OCI-LY1 (cell line): ENCODE data around the gene CASS4.

Experiments used
- H2AFZ ChIP-seq: fragments of 200-600 bp; sonication (generic), shearing (Covaris generic); 2 replicates; pipeline ENCODE4 v1.6.0; 2014; ENCODE audit warnings: antibody characterized with exemption, mild to moderate bottlenecking, low read length
- H3F3A ChIP-seq: fragments of 200-600 bp; sonication (generic), shearing (Covaris generic); 2 replicates; pipeline ENCODE4 v1.6.0; 2014; ENCODE audit warnings: mild to moderate bottlenecking, antibody characterized with exemption, low read length, moderate library complexity; ENCODE audit not compliant: insufficient read depth
- H3K27ac ChIP-seq: fragments of 200-600 bp; sonication (generic); 2 replicates; pipeline ENCODE4 v1.5.1; 2014; ENCODE audit warnings: low read length, mixed run types, mild to moderate bottlenecking, low read depth; ENCODE audit not compliant: poor library complexity, severe bottlenecking
- H3K27me3 ChIP-seq: fragments of 200-600 bp; sonication (generic); 2 replicates; pipeline ENCODE4 v1.6.0; 2014; ENCODE audit warnings: antibody characterized with exemption, mild to moderate bottlenecking, low read length, moderate library complexity; ENCODE audit not compliant: insufficient read depth
- H3K36me3 ChIP-seq: fragments of 200-600 bp; sonication (generic); 2 replicates; pipeline ENCODE4 v1.6.1; 2014; ENCODE audit warnings: mild to moderate bottlenecking, antibody characterized with exemption, low read length, moderate library complexity, mixed read lengths; ENCODE audit not compliant: insufficient read depth
- H3K4me1 ChIP-seq: fragments of 200-600 bp; sonication (generic); 2 replicates; pipeline ENCODE4 v1.5.1; 2014; ENCODE audit warnings: mild to moderate bottlenecking, low read length, moderate library complexity; ENCODE audit not compliant: insufficient read depth, severe bottlenecking
- H3K4me2 ChIP-seq: fragments of 200-600 bp; sonication (generic), shearing (Covaris generic); 2 replicates; pipeline ENCODE4 v1.6.1; 2014; ENCODE audit warnings: low read length
- H3K4me3 ChIP-seq: fragments of 200-600 bp; sonication (generic); 2 replicates; pipeline ENCODE4 v1.5.1; 2014; ENCODE audit warnings: low read length, low read depth, mild to moderate bottlenecking, mixed read lengths; ENCODE audit not compliant: poor library complexity, severe bottlenecking
- H3K79me2 ChIP-seq: fragments of 200-600 bp; shearing (Covaris generic); 2 replicates; pipeline ENCODE4 v1.6.1; 2016; ENCODE audit warnings: mixed run types, low read length, mixed read lengths; ENCODE audit not compliant: insufficient read depth
- H3K9ac ChIP-seq: fragments of 200-600 bp; sonication (generic), shearing (Covaris generic); 2 replicates; pipeline ENCODE4 v1.6.1; 2014; ENCODE audit warnings: mild to moderate bottlenecking, low read length, mixed read lengths
- H3K9me2 ChIP-seq: fragments of 200-600 bp; sonication (generic), shearing (Covaris generic); 2 replicates; pipeline ENCODE4 v1.6.1; 2014; ENCODE audit warnings: low read depth, mild to moderate bottlenecking, low read length, mixed read lengths
- H3K9me3 ChIP-seq: fragments of 200-600 bp; shearing (Covaris generic); 2 replicates; pipeline ENCODE4 v1.6.1; 2014; ENCODE audit warnings: low read length, mixed read lengths
- H4K20me1 ChIP-seq: fragments of 200-600 bp; sonication (generic), shearing (Covaris generic); 2 replicates; pipeline ENCODE4 v1.6.0; 2016; ENCODE audit warnings: mild to moderate bottlenecking, low read length; ENCODE audit not compliant: insufficient read depth
- EZH2 ChIP-seq: fragments of 200-600 bp; sonication (generic), shearing (Covaris generic); IDR thresholded peaks from 2 replicates; pipeline ENCODE4 v1.8.0; 2017; ENCODE audit warnings: borderline replicate concordance, mixed run types, mild to moderate bottlenecking, antibody characterized with exemption, low read length, moderate library complexity, mixed read lengths
- TF ChIP-seq, protein P1 (sequence below): fragments of 200-600 bp; sonication (generic), shearing (Covaris generic); IDR thresholded peaks from 2 replicates; pipeline ENCODE4 v1.5.1; 2017; ENCODE audit warnings: mild to moderate bottlenecking, antibody characterized with exemption, low read length, moderate library complexity, mixed read lengths

Gene CASS4

DNA sequence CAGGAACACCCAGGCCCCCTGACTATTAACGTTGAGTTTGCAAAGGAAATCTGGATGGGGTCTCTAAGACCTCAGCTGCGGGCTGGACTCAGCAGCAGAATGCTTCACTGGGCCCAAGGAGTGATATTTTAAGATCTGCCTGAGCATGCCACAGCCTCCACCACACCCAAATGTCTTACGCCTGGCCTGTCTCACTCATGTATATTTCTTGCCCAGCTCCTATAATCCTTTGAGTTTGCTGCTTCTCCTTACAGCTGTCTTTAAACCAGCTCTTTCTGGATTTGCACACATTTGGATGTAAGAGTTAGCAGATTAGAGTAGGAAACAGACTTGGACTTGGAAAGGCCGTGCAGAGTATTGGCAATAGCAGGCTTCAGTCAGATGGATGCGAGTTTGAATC, 16.4 kb downstream of the CASS4 start:
- Histone ChIP-seq H3K9ac (no peak overlapping the region), H3F3A (no peaks in the 10 kb centered on the region), H3K79me2 (no peaks in the 10 kb centered on the region), H3K4me2 (no peak overlapping the region), H3K4me3 (no peak overlapping the region), H3K9me3 (no peaks in the 10 kb centered on the region), H3K27ac (no peak overlapping the region), H3K36me3 (no peaks in the 10 kb centered on the region), H2AFZ (no peak overlapping the region), H3K4me1 (peaks cover 11% of the 10 kb centered on the region), H3K27me3 (no peaks in the 10 kb centered on the region), H3K9me2 (no peaks in the 10 kb centered on the region), H4K20me1 (no peaks in the 10 kb centered on the region)
- no peak for TF ChIP-seq EZH2
- TF ChIP-seq, protein P1, sequence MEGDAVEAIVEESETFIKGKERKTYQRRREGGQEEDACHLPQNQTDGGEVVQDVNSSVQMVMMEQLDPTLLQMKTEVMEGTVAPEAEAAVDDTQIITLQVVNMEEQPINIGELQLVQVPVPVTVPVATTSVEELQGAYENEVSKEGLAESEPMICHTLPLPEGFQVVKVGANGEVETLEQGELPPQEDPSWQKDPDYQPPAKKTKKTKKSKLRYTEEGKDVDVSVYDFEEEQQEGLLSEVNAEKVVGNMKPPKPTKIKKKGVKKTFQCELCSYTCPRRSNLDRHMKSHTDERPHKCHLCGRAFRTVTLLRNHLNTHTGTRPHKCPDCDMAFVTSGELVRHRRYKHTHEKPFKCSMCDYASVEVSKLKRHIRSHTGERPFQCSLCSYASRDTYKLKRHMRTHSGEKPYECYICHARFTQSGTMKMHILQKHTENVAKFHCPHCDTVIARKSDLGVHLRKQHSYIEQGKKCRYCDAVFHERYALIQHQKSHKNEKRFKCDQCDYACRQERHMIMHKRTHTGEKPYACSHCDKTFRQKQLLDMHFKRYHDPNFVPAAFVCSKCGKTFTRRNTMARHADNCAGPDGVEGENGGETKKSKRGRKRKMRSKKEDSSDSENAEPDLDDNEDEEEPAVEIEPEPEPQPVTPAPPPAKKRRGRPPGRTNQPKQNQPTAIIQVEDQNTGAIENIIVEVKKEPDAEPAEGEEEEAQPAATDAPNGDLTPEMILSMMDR: no peak

DNA sequence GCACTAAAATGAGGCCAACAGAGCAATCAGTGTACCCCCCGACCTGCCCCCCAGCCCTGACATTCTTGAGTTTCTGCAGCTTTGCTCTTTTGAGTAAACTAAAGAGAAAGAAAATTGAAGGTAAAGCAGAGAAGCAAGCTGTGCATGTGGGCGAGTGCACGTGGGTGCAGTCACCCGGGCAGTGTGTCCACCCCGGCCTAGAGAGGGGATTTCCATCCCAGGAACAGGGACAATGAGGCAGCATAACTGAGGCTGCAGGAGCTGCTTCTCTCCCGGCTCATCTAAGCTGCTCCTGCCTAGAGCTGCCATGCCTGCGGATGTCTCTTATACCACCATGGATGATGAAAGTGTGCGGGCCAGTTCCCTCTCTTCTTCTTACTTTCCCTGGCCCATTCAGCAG, 16.8 kb downstream of the CASS4 start:
- Histone ChIP-seq H3F3A (no peaks in the 10 kb centered on the region), H3K27ac (no peak overlapping the region), H3K9me3 (no peaks in the 10 kb centered on the region), H3K4me1 (peaks cover 11% of the 10 kb centered on the region), H3K9me2 (no peaks in the 10 kb centered on the region), H3K36me3 (no peaks in the 10 kb centered on the region), H3K79me2 (no peaks in the 10 kb centered on the region), H4K20me1 (no peaks in the 10 kb centered on the region), H2AFZ (no peak overlapping the region; the same call in 1 of the 2 replicates), H3K4me2 (no peak overlapping the region; the same call in 1 of the 2 replicates), H3K4me3 (no peak overlapping the region), H3K27me3 (no peaks in the 10 kb centered on the region), H3K9ac (no peak overlapping the region)
- no peak for TF ChIP-seq EZH2
- TF ChIP-seq, protein P1: no peak

DNA sequence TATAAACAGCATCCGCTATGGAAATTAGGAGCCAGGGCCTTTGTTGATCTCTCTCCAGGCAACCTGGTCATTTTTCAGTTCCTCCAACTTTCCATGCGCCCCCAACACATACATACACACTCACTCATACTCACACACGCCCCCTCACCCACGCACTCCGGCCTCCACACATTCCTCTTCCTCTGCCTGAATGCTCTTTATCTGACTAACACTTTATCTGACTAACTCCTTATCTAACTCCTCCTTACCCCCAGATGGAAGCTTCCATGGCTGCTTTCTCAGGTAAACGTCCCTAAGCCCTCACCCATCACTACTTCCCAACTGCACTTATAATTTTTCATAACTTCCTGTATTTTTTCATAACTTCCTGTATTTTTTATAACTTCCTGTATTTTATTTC, 17.4 kb downstream of the CASS4 start:
- Histone ChIP-seq H3F3A (no peaks in the 10 kb centered on the region), H3K9ac (no peak overlapping the region), H3K4me3 (peak overlapping the region; percentile 20), H4K20me1 (no peaks in the 10 kb centered on the region), H3K27ac (no peak overlapping the region), H3K36me3 (no peaks in the 10 kb centered on the region), H3K9me3 (no peaks in the 10 kb centered on the region), H3K4me2 (peak overlapping the region; percentile 27; the same call in 1 of the 2 replicates), H3K27me3 (no peaks in the 10 kb centered on the region), H3K4me1 (peaks cover 11% of the 10 kb centered on the region), H2AFZ (peak overlapping the region; percentile 54), H3K79me2 (no peaks in the 10 kb centered on the region), H3K9me2 (no peaks in the 10 kb centered on the region)
- TF ChIP-seq EZH2: no peak
- TF ChIP-seq, protein P1: no peak
